ENCODE measurements around the gene NELL1.

NELL1 gene

DNA sequence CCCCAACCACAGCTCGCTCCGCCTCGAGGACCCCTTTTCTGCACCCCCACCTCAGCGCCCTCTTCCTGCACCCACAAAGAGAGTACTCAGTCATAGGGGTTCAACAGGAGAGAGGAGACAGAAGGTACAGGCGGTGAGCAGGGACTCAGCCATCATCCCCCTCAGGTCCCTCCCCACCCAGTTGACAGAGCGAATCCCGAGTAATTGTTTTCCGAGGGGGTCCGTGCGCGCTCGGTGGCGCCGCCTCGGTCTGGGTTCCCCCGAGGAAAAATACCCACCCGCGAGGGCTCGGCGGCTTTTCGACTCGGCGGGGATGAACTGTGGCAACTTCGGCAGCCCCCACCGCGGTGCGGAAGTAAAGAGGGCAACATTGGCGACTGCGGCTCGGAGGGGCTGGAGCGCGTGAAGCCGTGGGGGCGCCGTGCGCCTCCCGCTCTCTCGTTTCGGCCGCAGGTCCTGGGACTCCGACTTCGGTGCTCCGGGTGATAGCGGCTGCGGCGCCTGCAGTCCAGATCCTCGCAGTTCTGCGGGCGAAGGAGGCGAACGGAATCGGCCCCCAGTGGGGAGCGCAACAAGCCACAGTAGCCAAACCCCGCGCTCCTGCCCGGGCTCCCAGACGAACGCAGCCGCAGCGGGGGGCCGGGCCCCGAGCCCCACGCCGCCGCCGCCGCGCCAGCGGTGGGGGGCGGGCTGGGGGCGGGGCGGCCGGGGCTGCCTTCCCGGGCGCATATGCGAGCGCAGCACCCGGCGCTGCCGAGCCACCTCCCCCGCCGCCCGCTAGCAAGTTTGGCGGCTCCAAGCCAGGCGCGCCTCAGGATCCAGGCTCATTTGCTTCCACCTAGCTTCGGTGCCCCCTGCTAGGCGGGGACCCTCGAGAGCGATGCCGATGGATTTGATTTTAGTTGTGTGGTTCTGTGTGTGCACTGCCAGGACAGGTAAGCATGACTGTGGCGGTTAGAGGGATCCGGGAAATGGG, at the start of gene NELL1:
NELL1 (plus strand) TSS at position 743 of the 976 bp plus-strand sequence.
- DNase-seq (ENCODE audit: low read depth in 2 of 3, low spot score in 1 of 3): no peak

DNA sequence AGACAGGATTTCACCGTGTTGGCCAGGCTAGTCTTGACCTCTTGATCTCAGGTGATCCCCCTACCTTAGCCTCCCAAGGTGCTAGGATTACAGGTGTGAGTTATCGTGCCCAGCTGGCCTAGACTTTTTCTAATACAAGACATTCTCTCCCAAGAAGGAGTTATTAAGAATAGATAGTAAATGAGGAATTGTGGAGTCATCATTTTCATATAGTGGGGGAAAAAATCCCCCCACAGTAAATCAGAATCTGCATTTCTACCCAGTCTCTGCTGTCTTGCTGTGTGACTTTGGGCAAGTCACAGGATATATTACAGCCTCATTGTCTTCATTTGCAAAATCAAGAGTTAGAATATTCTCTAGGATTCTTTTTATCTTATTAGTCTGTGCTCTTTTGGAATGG, 48.4 kb upstream of the NELL1 start:
- DNase-seq (ENCODE audit: low read depth in 2 of 3, low spot score in 1 of 3): no peak

DNA sequence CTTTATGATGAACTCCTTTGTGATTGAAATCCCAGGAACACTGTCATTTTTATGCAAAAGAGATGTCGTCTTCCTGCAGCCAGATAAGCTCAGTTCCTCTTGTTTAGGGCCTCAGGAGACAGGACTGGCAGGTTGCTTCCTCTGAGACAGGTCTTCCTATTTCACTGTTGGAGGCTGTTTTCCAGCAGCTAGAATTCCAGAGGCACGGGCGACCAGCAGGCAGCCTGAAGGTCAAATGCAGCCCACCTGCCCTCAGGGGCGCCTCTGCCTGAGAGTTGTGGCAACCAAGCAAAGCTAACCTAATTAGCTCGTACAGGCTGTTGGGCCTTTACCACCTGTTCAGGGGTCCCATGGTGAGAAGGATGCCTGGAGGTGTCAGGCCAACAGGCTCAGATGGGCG, 47.7 kb upstream of the NELL1 start:
- DNase-seq (ENCODE audit: low read depth in 2 of 3, low spot score in 1 of 3): no peak

DNA sequence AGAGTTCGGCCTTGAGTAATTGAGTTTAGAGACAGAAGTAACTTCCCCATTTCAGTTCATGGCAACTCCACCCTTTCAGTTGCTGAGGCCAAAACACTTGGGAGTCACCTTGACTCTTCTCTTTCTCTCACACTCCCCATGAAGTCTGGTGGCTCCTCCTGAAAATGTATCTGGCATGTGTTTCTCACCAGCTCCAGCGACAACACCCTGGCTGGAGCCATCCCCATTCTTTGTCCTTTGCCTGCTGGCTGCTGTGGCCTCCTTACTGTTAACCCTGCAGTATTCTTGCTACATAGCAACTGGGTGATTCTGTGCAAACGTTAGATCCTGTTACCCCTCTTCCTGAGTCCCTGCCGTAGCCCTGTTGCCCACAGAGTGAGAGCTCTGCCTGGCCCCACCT, 46.1 kb upstream of the NELL1 start:
- DNase-seq (ENCODE audit: low read depth in 2 of 3, low spot score in 1 of 3): no peak

DNA sequence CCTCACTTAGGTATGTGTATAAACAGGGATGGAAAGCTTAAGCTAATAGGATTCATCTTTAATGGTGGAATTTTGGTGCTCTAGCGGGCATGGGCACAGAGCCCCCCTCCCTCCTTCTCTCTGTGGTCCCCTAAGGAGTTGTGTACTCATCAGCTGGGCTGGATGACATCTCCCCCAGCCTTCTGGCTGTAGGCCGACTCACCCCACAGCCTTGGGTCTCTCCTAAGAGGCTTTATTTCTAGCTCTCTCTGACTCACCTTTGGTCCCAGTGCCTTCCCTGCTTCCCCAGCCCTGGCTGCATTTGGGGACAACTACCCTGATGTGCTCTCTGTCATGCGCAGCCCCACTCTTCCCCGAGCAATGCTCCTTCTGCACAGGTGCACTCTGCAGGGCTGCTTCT, 43.1 kb upstream of the NELL1 start:
- no peak for DNase-seq (ENCODE audit: low read depth in 2 of 3, low spot score in 1 of 3)

DNA sequence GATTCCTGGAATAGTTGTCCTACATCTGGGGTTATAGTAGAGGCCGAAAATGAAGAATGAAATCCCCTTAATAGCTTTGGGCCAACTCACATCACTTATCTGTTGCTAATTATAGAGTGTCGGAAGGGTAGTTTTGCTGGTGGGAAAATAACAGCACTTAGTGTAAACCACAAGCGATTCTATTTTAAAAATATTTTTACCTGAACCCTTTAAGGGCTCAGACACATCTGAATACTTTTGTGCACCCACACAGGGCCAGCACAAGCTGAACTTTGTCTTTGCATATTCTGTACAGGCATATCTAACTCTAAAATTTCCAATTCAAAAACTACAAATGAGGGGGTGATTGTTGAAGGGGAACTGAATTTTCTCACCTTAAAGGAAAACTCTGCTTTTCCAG, 42.4 kb upstream of the NELL1 start:
- DNase-seq (ENCODE audit: low read depth in 2 of 3, low spot score in 1 of 3): no peak

DNA sequence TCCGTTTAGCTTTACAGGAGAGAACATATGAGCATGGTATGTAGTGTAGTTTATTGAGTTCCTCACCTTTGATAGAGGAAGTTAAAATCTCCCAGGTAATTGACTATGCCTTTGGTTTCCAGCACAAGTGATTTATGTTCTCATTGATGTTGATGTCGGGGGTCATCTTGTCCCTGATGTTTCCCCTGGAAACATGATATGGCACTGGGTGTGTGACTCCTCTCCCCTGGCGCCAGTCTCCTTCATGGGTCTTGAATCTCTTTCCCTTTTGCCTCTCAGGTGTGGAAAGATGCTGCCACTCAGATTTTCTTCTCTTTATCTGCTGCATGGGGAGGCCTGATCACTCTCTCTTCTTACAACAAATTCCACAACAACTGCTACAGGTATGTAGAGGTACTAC, 41.7 kb upstream of the NELL1 start:
- DNase-seq (ENCODE audit: low read depth in 2 of 3, low spot score in 1 of 3): no peak

DNA sequence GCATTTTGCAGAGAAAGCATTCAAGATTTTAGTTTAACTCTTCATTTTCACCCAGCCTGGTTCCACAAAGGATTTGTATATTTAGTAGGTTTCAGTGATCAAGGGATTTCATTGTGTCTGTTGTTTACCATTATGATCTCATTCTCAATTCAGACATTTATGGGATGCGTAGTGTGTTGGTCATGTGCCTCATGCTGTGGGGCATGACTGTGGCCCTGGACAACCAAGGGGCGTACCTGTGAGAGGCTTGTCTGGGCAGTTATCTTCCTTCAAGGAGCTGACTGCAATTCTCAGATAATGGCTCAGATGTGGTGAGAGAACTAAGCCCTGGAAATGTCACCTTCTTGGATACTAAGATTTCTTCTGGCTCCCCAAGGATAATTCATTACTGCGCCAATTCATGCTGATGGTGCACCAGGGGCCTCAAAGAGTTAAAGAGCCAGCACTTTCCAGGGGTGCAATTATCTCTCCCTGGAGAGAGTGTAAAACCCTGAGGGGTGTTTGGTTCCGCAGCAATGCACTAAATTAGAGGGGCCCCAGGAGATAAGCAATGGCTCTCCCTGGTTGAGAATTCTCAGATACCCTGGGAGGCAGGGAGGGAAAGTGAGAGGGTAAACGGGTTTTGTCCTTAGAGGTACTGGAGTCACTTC, 37.7 kb upstream of the NELL1 start:
- DNase-seq (ENCODE audit: low read depth in 2 of 3, low spot score in 1 of 3): no peak

DNA sequence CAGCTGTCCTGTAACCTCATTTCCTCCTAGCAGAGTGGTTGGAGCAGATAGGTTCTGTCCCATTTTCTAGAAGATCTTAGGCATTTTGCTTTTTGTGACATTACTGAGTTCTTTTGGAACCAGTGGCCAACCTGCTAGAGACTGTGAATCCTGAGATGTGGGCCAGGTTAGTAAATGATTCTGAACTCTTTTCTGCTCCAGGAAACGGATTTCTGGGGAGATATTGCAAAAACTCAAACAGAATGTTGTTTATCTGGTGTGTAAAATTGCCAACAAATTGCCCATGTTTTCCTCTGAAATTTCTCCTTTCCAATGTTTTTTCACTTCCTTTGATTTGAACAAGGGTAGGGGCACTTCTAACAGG, 37.2 kb upstream of the NELL1 start:
- DNase-seq (ENCODE audit: low read depth in 2 of 3, low spot score in 1 of 3): no peak

DNA sequence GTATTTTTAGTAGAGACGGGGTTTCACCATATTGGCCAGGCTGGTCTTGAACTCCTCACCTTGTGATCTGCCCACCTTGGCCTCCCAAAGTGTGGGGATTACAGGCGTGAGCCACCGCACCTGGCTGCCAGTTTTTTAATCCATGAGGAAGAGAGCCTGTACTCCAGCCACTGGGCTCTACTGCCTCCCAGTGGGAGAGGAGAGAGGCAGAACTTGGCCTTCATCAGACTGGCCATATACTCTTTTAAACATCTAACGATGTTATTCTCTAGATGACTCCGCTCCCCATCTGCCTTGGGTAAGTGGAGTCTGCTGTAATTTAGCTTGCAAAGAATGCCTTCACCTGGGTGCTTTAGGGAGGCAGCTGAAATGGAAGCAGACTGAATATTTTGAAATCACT, 35.3 kb upstream of the NELL1 start:
- no peak for DNase-seq (ENCODE audit: low read depth in 2 of 3, low spot score in 1 of 3)

DNA sequence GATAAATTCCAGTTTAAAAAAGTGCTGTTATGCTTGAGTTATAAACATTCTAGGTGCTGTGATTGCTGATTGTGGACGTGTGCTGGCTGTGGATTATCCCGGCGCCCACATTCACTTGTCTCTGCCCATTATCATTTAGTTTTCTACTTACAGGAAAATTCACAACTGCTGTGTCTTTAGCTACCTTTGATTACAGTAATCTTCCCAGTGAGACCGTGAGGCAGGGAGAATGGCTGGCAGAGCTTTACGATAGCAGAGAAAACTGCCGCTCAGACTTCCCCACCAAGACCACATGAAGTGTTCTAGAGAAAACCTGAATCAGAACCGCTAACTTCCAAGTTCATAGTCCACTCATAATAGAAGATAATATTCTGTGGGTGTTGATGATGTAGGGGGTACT, 34.6 kb upstream of the NELL1 start:
- DNase-seq (ENCODE audit: low read depth in 2 of 3, low spot score in 1 of 3): no peak

DNA sequence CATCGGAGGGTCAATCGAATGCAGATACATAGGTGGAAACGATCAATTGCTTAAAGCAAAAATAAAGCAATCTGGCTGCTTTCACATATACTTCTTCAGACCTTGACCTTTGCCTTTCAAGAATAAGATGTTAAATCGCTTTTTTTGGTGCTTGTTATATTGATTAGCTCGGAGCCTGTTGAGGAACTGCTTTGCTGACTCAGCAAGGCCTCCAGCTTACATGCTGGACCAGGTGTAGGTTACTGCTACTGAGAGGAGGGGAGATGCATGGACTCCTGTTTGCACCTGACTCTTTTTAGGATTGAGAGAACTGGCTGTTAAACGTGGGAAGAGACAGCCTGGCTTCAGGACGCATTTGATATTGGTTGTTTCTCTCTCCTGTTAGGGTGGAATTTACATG, 31.3 kb upstream of the NELL1 start:
- DNase-seq (ENCODE audit: low read depth in 2 of 3, low spot score in 1 of 3): no peak

DNA sequence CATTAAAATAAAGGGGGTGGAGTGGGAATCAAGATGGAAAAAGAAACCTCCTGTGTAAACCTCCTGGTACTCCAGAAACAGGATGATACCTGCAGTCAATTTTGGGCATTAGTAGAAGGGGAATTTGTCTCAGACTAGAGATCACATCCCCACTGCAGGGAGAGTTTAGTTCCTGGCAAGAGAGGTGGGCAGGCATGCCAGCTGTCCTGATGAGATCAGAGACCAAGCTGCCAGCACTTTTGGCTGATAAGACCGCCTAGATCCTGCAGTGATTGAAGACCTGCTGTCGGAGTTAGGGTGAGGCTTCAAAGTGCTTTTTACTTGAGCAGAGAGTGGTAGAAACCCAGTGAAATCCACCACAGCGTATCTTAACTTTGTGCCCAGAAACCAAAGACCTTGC, 29.7 kb upstream of the NELL1 start:
- no peak for DNase-seq (ENCODE audit: low read depth in 2 of 3, low spot score in 1 of 3)

DNA sequence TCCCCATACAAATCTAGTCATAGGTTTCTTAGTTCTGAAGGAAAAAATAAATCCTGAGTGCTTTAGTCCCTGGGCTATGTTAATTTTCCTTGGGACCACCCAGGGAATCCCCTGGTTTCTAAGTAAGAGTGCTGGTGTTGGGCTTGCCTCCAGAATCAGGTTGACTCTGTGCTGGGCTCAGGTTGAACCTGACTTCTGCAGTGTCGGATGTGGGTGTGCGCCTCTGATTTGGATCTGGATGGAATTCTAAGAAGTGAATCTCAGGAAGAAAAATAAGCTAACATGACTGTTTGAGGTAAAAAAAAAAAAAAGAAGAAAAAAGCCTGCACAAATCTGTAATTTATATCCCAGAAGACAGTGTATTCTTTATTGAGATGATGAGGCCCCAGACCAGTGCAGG, 29.0 kb upstream of the NELL1 start:
- DNase-seq (ENCODE audit: low read depth in 2 of 3, low spot score in 1 of 3): no peak

DNA sequence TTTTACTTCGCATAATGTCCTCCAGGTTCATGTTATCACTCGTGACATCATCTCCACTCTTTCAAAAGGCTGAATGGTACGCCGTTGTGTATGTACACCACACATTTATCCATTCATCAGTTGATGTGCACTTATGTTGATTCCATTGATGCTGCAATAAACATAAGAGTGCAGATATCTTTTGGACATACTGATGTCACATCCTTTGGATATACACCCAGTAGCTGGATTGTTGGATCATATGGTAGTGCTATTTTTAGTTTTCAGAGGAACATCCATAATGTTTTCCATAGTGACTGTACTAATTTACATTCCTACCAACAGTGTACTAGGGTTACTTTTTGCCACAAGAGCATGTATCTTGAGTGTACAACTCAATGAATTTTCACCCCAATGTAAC, 25.0 kb upstream of the NELL1 start:
- DNase-seq (ENCODE audit: low read depth in 2 of 3, low spot score in 1 of 3): no peak

DNA sequence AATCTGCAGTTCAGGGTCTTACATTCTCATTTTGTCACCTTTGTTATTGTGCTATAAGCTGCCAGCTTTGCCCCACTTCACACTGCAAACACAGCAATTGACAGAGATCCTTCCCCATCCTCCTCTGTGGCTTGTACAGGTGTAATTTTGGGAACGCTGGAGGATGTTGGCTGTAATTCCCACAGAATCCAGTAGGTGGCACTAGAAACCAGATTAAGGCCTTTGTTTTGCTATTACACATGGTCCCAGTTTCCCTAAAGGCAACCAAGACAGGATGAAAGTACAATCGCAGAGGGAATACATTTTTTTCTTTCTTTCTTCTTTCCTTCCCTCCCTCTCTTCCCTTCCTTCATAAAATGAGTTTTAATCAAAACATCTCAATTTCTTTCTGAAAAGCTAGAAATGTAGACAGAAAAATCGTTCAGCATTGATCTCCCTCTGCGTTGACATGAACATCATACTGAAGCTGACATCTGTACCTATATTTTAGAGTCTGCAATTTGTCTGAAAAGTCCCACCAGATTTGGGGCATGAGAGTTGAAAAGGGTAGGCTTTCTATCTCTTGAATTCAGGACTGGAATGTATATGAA, 21.3 kb upstream of the NELL1 start:
- peak in 1 of 3 donors; percentile 56 for DNase-seq (ENCODE audit: low read depth in 2 of 3, low spot score in 1 of 3)

DNA sequence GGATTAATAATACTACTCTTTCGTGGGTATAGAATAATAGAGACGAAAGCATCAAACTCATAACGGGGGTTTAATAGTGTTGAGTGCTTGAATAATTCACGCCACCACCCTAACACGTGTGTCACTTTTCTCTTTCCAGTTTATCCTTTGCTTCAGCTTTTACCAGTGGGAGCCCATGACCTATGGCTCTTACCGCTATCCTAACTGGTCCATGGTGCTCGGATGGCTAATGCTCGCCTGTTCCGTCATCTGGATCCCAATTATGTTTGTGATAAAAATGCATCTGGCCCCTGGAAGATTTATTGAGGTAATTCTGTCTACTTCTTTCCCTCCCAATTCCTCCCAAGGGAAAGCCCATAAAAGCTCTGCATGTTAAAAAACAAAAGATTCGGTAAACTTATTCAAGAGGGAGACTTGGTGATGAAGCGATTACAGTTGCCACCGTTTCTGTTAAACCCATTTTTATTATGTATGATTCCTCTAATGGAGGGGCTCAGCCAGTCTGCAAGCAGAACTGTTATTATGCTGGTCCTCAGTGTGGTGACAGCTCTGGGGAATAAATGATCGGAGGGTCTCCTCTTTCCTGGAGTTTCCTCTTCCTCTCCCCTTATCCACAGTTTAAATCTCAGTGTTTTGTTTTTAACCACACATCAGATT, 17.1 kb upstream of the NELL1 start:
- DNase-seq (ENCODE audit: low read depth in 2 of 3, low spot score in 1 of 3): no peak

DNA sequence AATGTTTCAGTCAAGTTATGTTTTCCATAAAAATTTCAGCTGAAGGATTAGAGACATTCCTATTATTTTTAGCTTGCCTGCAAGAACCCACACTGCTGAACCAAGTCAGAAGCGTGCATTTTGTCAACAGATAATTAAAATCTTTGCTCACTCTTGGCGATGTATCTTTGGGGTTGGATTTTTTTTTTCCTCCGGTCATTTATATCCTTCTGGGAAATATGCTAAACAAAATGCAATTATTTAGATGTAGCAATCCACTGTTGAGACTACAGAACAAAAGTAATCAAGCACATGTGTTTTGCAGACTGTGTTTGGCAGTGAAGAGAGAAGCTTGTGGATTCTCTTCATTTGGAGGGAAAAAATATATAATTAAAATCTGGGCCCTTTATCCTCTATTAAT, 15.3 kb upstream of the NELL1 start:
- no peak for DNase-seq (ENCODE audit: low read depth in 2 of 3, low spot score in 1 of 3)

DNA sequence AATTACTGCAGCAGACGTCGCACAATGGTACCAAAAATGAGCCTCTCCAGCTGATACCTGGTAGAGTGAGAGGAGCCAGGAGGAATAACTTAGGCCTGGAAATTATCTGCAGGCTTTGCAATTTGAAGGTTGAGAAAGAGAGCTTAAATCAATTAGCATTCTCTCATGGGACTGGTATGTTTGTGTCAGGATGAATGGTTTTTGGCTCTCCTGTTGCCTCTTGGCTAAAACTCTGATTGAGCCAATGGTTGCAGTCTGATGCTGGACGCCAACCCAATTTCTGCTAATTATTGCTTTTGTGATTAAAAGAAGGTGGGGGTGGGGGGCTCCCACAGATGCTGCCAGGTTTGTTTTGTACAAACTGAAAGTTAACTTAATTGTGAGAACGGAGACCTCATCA, 12.5 kb upstream of the NELL1 start:
- DNase-seq (ENCODE audit: low read depth in 2 of 3, low spot score in 1 of 3): no peak

DNA sequence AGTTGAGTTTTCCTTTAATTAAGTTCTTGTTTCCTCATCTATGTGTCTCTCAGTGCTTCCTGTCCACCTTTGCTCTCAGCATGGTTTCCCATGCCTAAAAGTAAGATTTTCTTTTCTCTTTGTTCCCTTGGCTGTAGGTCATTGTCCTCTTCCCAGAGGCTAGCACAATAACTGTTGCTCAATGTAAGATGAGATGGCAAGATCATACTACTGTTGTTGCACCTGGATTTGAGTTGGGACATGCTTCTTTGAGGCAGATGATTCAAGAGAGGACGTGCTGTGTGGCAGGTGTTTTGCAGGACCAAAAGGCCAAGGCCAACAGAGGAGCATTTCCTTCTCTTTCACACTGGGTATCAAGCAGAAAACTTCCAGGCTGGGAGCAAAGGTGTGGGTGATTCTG, 11.3 kb upstream of the NELL1 start:
- DNase-seq (ENCODE audit: low read depth in 2 of 3, low spot score in 1 of 3): no peak

DNA sequence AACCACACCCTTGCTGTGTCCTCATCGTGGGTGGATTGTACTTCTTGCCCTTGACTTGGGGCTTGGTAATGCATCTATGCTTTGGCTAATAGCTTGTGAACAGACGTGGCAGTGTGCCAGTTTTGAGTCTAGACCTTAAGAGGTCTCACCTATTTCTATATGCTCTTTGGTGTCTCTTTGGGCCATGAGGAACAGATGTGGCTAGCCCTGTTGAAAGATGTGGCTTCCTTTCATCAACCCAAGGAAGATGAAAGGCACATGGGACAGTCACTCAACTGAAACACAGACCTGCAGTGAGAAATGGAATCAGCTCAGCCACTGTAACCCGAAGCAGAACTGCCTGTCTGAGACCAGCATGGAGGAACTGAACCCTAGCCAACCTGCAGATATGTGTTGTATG, 7.9 kb upstream of the NELL1 start:
- no peak for DNase-seq (ENCODE audit: low read depth in 2 of 3, low spot score in 1 of 3)

DNA sequence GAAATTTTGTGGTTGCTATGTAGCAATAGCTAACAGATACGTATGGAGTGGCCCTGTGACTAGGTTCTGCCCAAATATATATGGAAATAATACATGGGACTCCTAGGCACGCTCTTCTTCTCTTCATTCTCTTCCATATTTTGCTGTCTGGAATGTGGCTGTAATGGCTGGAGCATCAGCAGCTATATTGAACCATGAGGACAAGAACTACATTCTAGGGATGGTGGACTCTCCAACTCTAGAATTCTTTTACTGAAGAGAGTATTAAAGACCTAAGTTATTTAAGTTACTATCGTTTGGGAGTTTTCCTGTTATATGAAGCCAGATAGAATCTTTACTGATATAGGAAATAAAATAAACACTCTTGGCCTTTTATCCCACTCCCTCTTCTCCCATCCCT, 7.5 kb upstream of the NELL1 start:
- DNase-seq (ENCODE audit: low read depth in 2 of 3, low spot score in 1 of 3): no peak
